Natural killer cell (primary cell): ENCODE measurements around the gene TIMP2. TPM values are rescaled to one million over a fixed set of nuclear protein-coding genes. Genes with fewer than 3 reads are reported as not detected.
"Not testable (repeated sequence)": the region's sequence is repeated elsewhere in the genome, so short reads cannot be mapped to it uniquely, and the experiment has no call there.

Experiments used
- ATAC-seq, 3 donors: fragments of 150-1000 bp in 2 of 3; fragments of 200-7000 bp in 1 of 3; cut with Tn5 transposase; 1 replicate in 1 of 3; 2 replicates in 2 of 3; pipeline ENCODE4 v1.10.0; 2021; ENCODE audit warnings: mild to moderate bottlenecking in 2 of 3, moderate library complexity in 2 of 3
- DNase-seq, 2 donors: peaks; one replicate each; pipeline versions ENCODE4 v3.0.0 to v3.0.0-alpha.2; 2013 to 2021; ENCODE audit warnings: mixed read lengths in 1 of 2
- H3K27ac ChIP-seq: one replicate; pipeline ENCODE4 v1.5.1; 2013; ENCODE audit warnings: mild to moderate bottlenecking, low read length
- H3K27me3 ChIP-seq: one replicate; pipeline ENCODE4 v1.6.1; 2013; ENCODE audit warnings: low read length; ENCODE audit not compliant: control insufficient read depth, insufficient read depth
- H3K36me3 ChIP-seq: one replicate; pipeline ENCODE4 v1.6.1; 2013; ENCODE audit warnings: low read length; ENCODE audit not compliant: control insufficient read depth, insufficient read depth
- H3K4me1 ChIP-seq: one replicate; pipeline ENCODE4 v1.6.1; 2013; ENCODE audit warnings: low read length; ENCODE audit not compliant: control insufficient read depth, insufficient read depth
- H3K4me3 ChIP-seq: one replicate; pipeline ENCODE4 v1.5.1; 2013; ENCODE audit warnings: low read length
- H3K9me3 ChIP-seq: one replicate; pipeline ENCODE4 v1.6.1; 2013; ENCODE audit warnings: low read length; ENCODE audit not compliant: control insufficient read depth, insufficient read depth
- H3K27ac Mint-ChIP-seq, 2 donors: one replicate each; pipeline ENCODE4 v1.8.0; 2022; ENCODE audit warnings: mild to moderate bottlenecking in 2 of 2, mixed read lengths in 2 of 2, moderate library complexity in 1 of 2
- H3K27me3 Mint-ChIP-seq, 2 donors: one replicate each; pipeline ENCODE4 v1.8.0; 2022; ENCODE audit warnings: low read depth in 2 of 2, mixed read lengths in 2 of 2
- H3K36me3 Mint-ChIP-seq: one replicate; pipeline ENCODE4 v1.8.0; 2022; ENCODE audit warnings: mixed read lengths
- H3K4me1 Mint-ChIP-seq, 2 donors: one replicate each; pipeline ENCODE4 v1.8.0; 2022; ENCODE audit warnings: mixed read lengths in 2 of 2
- H3K4me3 Mint-ChIP-seq: one replicate; pipeline ENCODE4 v1.8.0; 2022; ENCODE audit warnings: mild to moderate bottlenecking, moderate library complexity, mixed read lengths
- H3K9me3 Mint-ChIP-seq, 2 donors: one replicate each; pipeline ENCODE4 v1.8.0; 2022; ENCODE audit warnings: mixed read lengths in 2 of 2
- whole genome bisulfite sequencing: methylation state at CpG from one replicate; pipeline ENCODE4 v1.1.7; 2013; ENCODE audit warnings: missing lambda C conversion rate; ENCODE audit not compliant: insufficient coverage; 5-methylcytosine and 5-hydroxymethylcytosine counted together
- intact Hi-C: fragments of 100-400 bp; cut with micrococcal nuclease; formaldehyde crosslinking; loops from one replicate; pipeline ENCODE4 v1.14.2; 2022
- total RNA-seq, 4 donors: library from RNA; stranded (reverse); fragments of 120-200 nt in 1 of 4; gene quantifications; one replicate each; pipeline versions ENCODE4 v1.2.3 to v1.2.4, GENCODE V29; 2013 to 2022
- TF ChIP-seq, protein P1 (sequence below): fragments of 200-600 bp; IDR thresholded peaks from one replicate; pipeline ENCODE4 v1.8.0; 2022; ENCODE audit warnings: antibody characterized with exemption

Gene TIMP2
- total RNA-seq, 3 donors from 2014 or later (not counting 1 experiment from before 2014, with no cell fraction given) = 3.6 to 8.2 (median 7.1) TPM

DNA sequence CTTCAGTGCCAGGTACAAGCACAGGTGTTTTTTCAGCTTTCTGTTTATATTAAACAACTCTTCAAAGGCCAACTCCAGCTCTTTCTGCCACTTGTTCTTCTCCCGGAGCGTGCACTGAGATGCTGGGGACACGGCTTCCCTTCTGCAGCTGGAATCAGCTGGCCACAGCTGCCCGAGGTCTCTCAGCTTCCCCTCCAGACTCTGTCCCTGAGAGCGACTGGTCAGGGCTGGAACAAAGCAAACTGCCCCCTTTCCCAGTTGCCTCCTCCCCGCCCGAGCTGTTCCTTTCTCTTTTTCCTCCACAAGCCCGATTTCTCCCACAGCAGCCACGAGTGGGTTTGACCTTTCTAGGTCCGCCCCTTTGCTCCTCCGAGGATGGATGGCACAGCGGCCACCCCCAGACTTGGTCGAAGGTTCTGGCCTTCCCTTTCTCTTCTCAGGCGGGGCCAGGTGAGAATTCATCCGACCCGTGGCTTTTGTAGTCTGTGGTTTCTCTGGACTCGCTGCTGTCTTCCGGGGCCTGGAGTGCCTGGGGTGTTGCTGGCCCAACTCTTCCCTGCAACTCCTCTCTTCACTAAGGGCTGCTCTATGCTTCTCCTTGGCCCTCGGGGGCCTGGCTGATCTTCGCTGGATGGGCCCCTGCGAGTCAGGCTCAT lies 33.7 kb downstream of the TIMP2 start:
- 84% methylated on average over 21 of the region's 21 CpGs for WGBS
- H3K4me1 ChIP-seq = peaks cover 50% of the 10 kb centered on the region
- ATAC-seq = no peak

DNA sequence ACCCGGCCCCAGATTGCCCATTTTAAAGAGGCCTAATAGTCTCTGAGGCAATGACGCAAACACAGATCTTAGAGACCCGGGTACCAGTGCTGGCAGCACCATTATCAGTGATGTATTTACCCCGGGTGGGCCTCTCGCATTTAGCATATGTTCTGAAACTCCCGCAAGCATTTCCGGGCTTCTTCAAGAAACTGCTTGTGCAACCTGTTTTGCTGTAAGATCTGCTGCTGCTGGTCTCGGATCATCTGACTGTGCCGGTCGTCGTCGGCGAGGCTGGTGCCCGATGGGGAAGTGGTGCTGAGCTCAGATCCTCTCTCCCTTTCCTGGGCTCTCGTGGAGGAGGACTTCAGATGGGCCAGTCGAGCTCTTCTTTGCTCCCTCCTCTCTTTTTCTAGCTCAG lies 34.7 kb downstream of the TIMP2 start:
- Mint-ChIP-seq H3K4me1 (peaks cover 0 to 17% of the 10 kb centered on the region in 2 donors), H3K27ac (peak overlapping the region in 1 of 2 donors; percentile 68), H3K9me3 (no peaks in the 10 kb centered on the region), H3K4me3 (no peak overlapping the region), H3K36me3 (no peaks in the 10 kb centered on the region), H3K27me3 (peaks cover 0 to 5% of the 10 kb centered on the region in 2 donors)
- H3K36me3 ChIP-seq = no peaks in the 10 kb centered on the region
- H3K9me3 ChIP-seq = no peaks in the 10 kb centered on the region
- intact Hi-C loops = no loop called here
- 42% methylated on average over 16 of the region's 16 CpGs for WGBS
- peak in 1 of 2 donors; percentile 74 for DNase-seq
- peak overlapping the region; percentile 74 for H3K27ac ChIP-seq
- peaks cover 60% of the 10 kb centered on the region for H3K4me1 ChIP-seq
- ATAC-seq = peak; percentile 53 to 79 (median 57)
- no peak overlapping the region for H3K4me3 ChIP-seq
- TF ChIP-seq, protein P1, sequence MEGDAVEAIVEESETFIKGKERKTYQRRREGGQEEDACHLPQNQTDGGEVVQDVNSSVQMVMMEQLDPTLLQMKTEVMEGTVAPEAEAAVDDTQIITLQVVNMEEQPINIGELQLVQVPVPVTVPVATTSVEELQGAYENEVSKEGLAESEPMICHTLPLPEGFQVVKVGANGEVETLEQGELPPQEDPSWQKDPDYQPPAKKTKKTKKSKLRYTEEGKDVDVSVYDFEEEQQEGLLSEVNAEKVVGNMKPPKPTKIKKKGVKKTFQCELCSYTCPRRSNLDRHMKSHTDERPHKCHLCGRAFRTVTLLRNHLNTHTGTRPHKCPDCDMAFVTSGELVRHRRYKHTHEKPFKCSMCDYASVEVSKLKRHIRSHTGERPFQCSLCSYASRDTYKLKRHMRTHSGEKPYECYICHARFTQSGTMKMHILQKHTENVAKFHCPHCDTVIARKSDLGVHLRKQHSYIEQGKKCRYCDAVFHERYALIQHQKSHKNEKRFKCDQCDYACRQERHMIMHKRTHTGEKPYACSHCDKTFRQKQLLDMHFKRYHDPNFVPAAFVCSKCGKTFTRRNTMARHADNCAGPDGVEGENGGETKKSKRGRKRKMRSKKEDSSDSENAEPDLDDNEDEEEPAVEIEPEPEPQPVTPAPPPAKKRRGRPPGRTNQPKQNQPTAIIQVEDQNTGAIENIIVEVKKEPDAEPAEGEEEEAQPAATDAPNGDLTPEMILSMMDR = no peak
- H3K27me3 ChIP-seq = no peaks in the 10 kb centered on the region

More for the DNA sequence above, 33.7 kb downstream of the TIMP2 start:
- intact Hi-C loops = no loop called here
- TF ChIP-seq, protein P1 = no peak
- no peaks in the 10 kb centered on the region for H3K27me3 ChIP-seq
- H3K9me3 ChIP-seq = no peaks in the 10 kb centered on the region
- H3K9me3 Mint-ChIP-seq = no peaks in the 10 kb centered on the region
- H3K4me3 Mint-ChIP-seq = no peak overlapping the region
- H3K4me3 ChIP-seq = no peak overlapping the region
- H3K36me3 ChIP-seq = no peaks in the 10 kb centered on the region
- peaks cover 0 to 5% of the 10 kb centered on the region in 2 donors for H3K27me3 Mint-ChIP-seq
- no peaks in the 10 kb centered on the region for H3K36me3 Mint-ChIP-seq
- peak overlapping the region in 1 of 2 donors; percentile 68 for H3K27ac Mint-ChIP-seq
- H3K4me1 Mint-ChIP-seq = peaks cover 0 to 14% of the 10 kb centered on the region in 2 donors
- no peak for DNase-seq
- peak overlapping the region; percentile 74 for H3K27ac ChIP-seq

DNA sequence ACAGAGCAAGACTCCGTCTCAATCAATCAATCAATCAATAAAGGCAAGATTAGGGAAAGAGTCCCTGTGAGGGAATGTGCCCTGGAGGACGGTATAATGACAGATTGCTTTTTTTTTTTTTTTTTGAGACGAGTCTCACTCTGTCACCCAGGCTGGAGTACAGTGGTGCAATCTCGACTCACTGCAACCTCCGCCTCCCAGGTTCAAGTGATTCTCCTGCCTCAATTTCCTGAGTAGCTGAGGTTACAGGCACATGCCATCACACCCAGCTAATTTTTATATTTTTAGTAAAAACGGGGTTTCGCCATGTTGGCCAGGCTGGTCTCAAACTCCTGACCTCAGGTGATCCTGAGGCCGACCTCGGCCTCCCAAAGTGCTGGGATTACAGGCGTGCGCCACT lies 35.1 kb downstream of the TIMP2 start:
- Histone ChIP-seq H3K4me1 (peaks cover 64% of the 10 kb centered on the region), H3K27ac (peak overlapping the region; percentile 74)
- H3K4me3 ChIP-seq, H3K36me3 ChIP-seq, intact Hi-C loops, H3K4me3 Mint-ChIP-seq, H3K36me3 Mint-ChIP-seq, H3K27me3 ChIP-seq, H3K27me3 Mint-ChIP-seq, H3K9me3 ChIP-seq, ATAC-seq, H3K9me3 Mint-ChIP-seq, DNase-seq: not testable (repeated sequence)
- peaks cover 0 to 20% of the 10 kb centered on the region in 2 donors for H3K4me1 Mint-ChIP-seq
- WGBS = 83% methylated on average over 10 of the region's 11 CpGs
- peak overlapping the region in 1 of 2 donors; percentile 68 for H3K27ac Mint-ChIP-seq

DNA sequence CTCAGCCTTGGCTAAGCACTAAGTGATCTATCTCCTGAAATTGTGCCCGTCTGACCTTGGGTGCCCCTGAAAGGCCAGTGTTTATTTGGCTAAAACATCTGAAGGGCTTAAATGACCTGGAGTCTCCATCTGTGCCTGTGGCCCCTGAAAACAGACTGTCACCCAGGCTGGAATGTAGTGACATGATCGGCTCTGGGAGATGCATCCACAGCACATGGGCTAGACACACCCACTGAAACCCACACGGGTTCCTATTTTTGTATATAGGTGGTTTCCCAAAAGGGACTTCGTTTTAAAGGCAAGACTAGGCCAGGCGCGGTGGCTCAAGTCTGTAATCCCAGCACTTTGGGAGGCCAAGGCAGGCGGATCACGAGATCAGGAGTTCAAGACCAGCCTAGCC lies 35.7 kb downstream of the TIMP2 start:
- TF ChIP-seq, protein P1 = no peak
- Mint-ChIP-seq H3K27me3 (peaks cover 0 to 5% of the 10 kb centered on the region in 2 donors), H3K9me3 (no peaks in the 10 kb centered on the region), H3K4me3 (no peak overlapping the region), H3K4me1 (peaks cover 0 to 20% of the 10 kb centered on the region in 2 donors), H3K27ac (peak overlapping the region in 1 of 2 donors; percentile 14), H3K36me3 (no peaks in the 10 kb centered on the region)
- peak in 2 of 3 donors; percentile 29 to 36 for ATAC-seq
- Histone ChIP-seq H3K36me3 (no peaks in the 10 kb centered on the region), H3K4me1 (peaks cover 70% of the 10 kb centered on the region), H3K4me3 (peak overlapping the region; percentile 26), H3K27ac (peak overlapping the region; percentile 74), H3K27me3 (no peaks in the 10 kb centered on the region), H3K9me3 (no peaks in the 10 kb centered on the region)
- intact Hi-C loops = no loop called here
- WGBS = 46% methylated on average over 8 of the region's 8 CpGs
- peak in 1 of 2 donors; percentile 40 for DNase-seq
